HEK293 (cell line): ENCODE measurements around the gene CYP27A1.

Experiments used
- CTCF ChIA-PET: fragments of 350-600 bp; formaldehyde crosslinking; extraction: SDS; loops from one replicate; lab custom pipeline; 2021; ENCODE audit warnings: antibody characterized with exemption; lab: Yijun Ruan, JAX
- POLR2A ChIA-PET: fragments of 300-600 bp; formaldehyde crosslinking; extraction: SDS; loops from one replicate; lab custom pipeline; 2020; ENCODE audit warnings: antibody characterized with exemption, inconsistent platforms; lab: Yijun Ruan, JAX
- H3K27ac ChIP-seq: fragments of 200-500 bp; sonication (Bioruptor generic); 2 replicates; pipeline ENCODE4 v1.5.1; 2014; ENCODE audit warnings: low read depth, low read length, control low read depth, inconsistent platforms; ENCODE audit errors: extremely low read depth
- H3K36me3 ChIP-seq, 2 experiments: fragments of 200-500 bp in 1 of 2; sonication (Bioruptor generic) in 1 of 2; 1 replicate in 1 of 2; 2 replicates in 1 of 2; pipeline ENCODE4 v1.5.1; 2014 to 2017; ENCODE audit warnings: inconsistent platforms in 2 of 2, low read length in 2 of 2; ENCODE audit not compliant: control insufficient read depth in 2 of 2, insufficient read depth in 1 of 2
- H3K4me1 ChIP-seq: fragments of 200-500 bp; sonication (Bioruptor generic); 2 replicates; pipeline ENCODE4 v1.5.1; 2014; ENCODE audit warnings: mild to moderate bottlenecking, low read length, inconsistent platforms; ENCODE audit not compliant: control insufficient read depth, insufficient read depth
- H3K4me3 ChIP-seq: 2 replicates; pipeline ENCODE4 v1.5.1; 2011; ENCODE audit warnings: low read depth, mild to moderate bottlenecking, control low read depth, low read length, moderate library complexity
- H3K9me3 ChIP-seq: fragments of 200-500 bp; sonication (Bioruptor generic); 2 replicates; pipeline ENCODE4 v1.5.1; 2014; ENCODE audit warnings: low read depth, low read length, inconsistent platforms; ENCODE audit not compliant: control insufficient read depth, insufficient read depth
- GLI4 ChIP-seq: fragments of 450-650 bp; formaldehyde crosslinking; IDR thresholded peaks from 2 replicates; pipeline ENCODE4 v1.5.1; 2016; ENCODE audit warnings: missing biosample characterization, missing genetic modification characterization
- PRDM6 ChIP-seq: fragments of 450-650 bp; formaldehyde crosslinking; IDR thresholded peaks from 2 replicates; pipeline ENCODE4 v1.5.1; 2017; ENCODE audit warnings: missing biosample characterization, missing genetic modification characterization
- ZBTB11 ChIP-seq: fragments of 450-650 bp; formaldehyde crosslinking; conservative IDR thresholded peaks from 2 replicates; pipeline ENCODE4 v1.5.1; 2016; ENCODE audit warnings: low read depth, missing biosample characterization, missing genetic modification characterization
- ZNF121 ChIP-seq: fragments of 450-650 bp; formaldehyde crosslinking; IDR thresholded peaks from 2 replicates; pipeline ENCODE4 v1.5.1; 2016; ENCODE audit warnings: missing biosample characterization, missing genetic modification characterization
- ZNF202 ChIP-seq: fragments of 450-650 bp; formaldehyde crosslinking; IDR thresholded peaks from 2 replicates; pipeline ENCODE4 v1.5.1; 2016; ENCODE audit warnings: missing biosample characterization, missing genetic modification characterization, borderline replicate concordance
- ZNF280D ChIP-seq: fragments of 450-650 bp; formaldehyde crosslinking; IDR thresholded peaks from 2 replicates; pipeline ENCODE4 v1.5.1; 2016; ENCODE audit warnings: missing biosample characterization, missing genetic modification characterization
- ZNF302 ChIP-seq: fragments of 450-650 bp; formaldehyde crosslinking; IDR thresholded peaks from 2 replicates; pipeline ENCODE4 v1.5.1; 2016; ENCODE audit warnings: missing biosample characterization, missing genetic modification characterization, low read depth
- ZNF335 ChIP-seq: fragments of 450-650 bp; formaldehyde crosslinking; conservative IDR thresholded peaks from 2 replicates; pipeline ENCODE4 v1.5.1; 2016; ENCODE audit warnings: missing biosample characterization, missing genetic modification characterization
- ZNF391 ChIP-seq: fragments of 450-650 bp; formaldehyde crosslinking; IDR thresholded peaks from 2 replicates; pipeline ENCODE4 v1.5.1; 2016; ENCODE audit warnings: low read depth, missing biosample characterization, missing genetic modification characterization, borderline replicate concordance
- ZNF394 ChIP-seq: fragments of 450-650 bp; formaldehyde crosslinking; IDR thresholded peaks from 2 replicates; pipeline ENCODE4 v1.5.1; 2016; ENCODE audit warnings: missing biosample characterization, missing genetic modification characterization, mild to moderate bottlenecking, moderate library complexity, borderline replicate concordance
- ZNF426 ChIP-seq: fragments of 450-650 bp; formaldehyde crosslinking; IDR thresholded peaks from 2 replicates; pipeline ENCODE4 v1.5.1; 2017; ENCODE audit warnings: missing biosample characterization, missing genetic modification characterization, mild to moderate bottlenecking, inconsistent platforms, moderate library complexity
- ZNF514 ChIP-seq: fragments of 450-650 bp; formaldehyde crosslinking; IDR thresholded peaks from 2 replicates; pipeline ENCODE4 v1.5.1; 2016; ENCODE audit warnings: missing biosample characterization, missing genetic modification characterization
- ZNF560 ChIP-seq: fragments of 450-650 bp; formaldehyde crosslinking; IDR thresholded peaks from 2 replicates; pipeline ENCODE4 v1.5.1; 2017; ENCODE audit warnings: missing biosample characterization, missing genetic modification characterization, borderline replicate concordance
- ZNF639 ChIP-seq: fragments of 450-650 bp; formaldehyde crosslinking; IDR thresholded peaks from 2 replicates; pipeline ENCODE4 v1.5.1; 2016; ENCODE audit warnings: missing biosample characterization, missing genetic modification characterization
- ZNF664 ChIP-seq: fragments of 450-650 bp; formaldehyde crosslinking; IDR thresholded peaks from 2 replicates; pipeline ENCODE4 v1.5.1; 2016; ENCODE audit warnings: missing biosample characterization, missing genetic modification characterization
- ZNF785 ChIP-seq: fragments of 450-650 bp; formaldehyde crosslinking; IDR thresholded peaks from 2 replicates; pipeline ENCODE4 v1.5.1; 2016; ENCODE audit warnings: missing biosample characterization, missing genetic modification characterization
- ZNF791 ChIP-seq: fragments of 450-650 bp; formaldehyde crosslinking; IDR thresholded peaks from 2 replicates; pipeline ENCODE4 v1.5.1; 2016; ENCODE audit warnings: missing biosample characterization, missing genetic modification characterization
- ZSCAN16 ChIP-seq: fragments of 450-650 bp; formaldehyde crosslinking; IDR thresholded peaks from 2 replicates; pipeline ENCODE4 v1.5.1; 2016; ENCODE audit warnings: missing biosample characterization, missing genetic modification characterization

Gene CYP27A1

GRCh38 chr2:218746470-218746795 lies 35.5 kb upstream of the CYP27A1 start:
- POLR2A ChIA-PET: no interaction called here
- H3K9me3 ChIP-seq: no peaks in the 10 kb centered on the region
- no peak for TF ChIP-seq ZNF560 (tag by site-specific recombination)
- no peak for TF ChIP-seq ZSCAN16
- no peak for TF ChIP-seq ZNF121 (tag by site-specific recombination)
- no peak for TF ChIP-seq ZNF426
- no peak for TF ChIP-seq PRDM6 (tag by site-specific recombination)
- TF ChIP-seq ZNF791 (tag by site-specific recombination): no peak
- TF ChIP-seq ZNF664 (tag by site-specific recombination): no peak
- TF ChIP-seq ZNF302 (tag by site-specific recombination): no peak
- no peak for TF ChIP-seq ZNF335 (tag by site-specific recombination)
- no peak for TF ChIP-seq ZNF202 (tag by site-specific recombination)
- no peak for TF ChIP-seq ZNF514 (tag by site-specific recombination)
- no peak for TF ChIP-seq ZBTB11 (tag by site-specific recombination)
- TF ChIP-seq GLI4 (tag by site-specific recombination): no peak
- no peak for TF ChIP-seq ZNF391 (tag by site-specific recombination)
- no peak for TF ChIP-seq ZNF785 (tag by site-specific recombination)
- TF ChIP-seq ZNF394: no peak
- no peak for TF ChIP-seq ZNF639 (tag by site-specific recombination)
- TF ChIP-seq ZNF280D (tag by site-specific recombination): no peak
- H3K4me3 ChIP-seq: no peak overlapping the region
- no peaks in the 10 kb centered on the region for H3K4me1 ChIP-seq
- no peak overlapping the region for H3K27ac ChIP-seq
- peaks cover 44 to 90% of the 10 kb centered on the region in 2 experiments for H3K36me3 ChIP-seq
- CTCF ChIA-PET: interaction anchor here (0.5 to 1.1 kb wide), 3 partner anchors 17 to 101 kb away, joined by 4 read pairs; no protein-coding TSS in a partner anchor
